IPS-NIHi7 (cell line): Measurements from ENCODE around the gene CRMP1.
"Not testable (repeated sequence)": the region's sequence is repeated elsewhere in the genome, so short reads cannot be mapped to it uniquely, and the experiment has no call there.

Experiments
- DNase-seq: peaks from one replicate; pipeline ENCODE4 v3.0.0; 2012; ENCODE audit warnings: mixed read lengths; ENCODE audit errors: extremely low spot score

CRMP1 gene

GRCh38 chr4:5822619-5823018 is 70.3 kb downstream of the CRMP1 start:
- DNase-seq: no peak

DNA sequence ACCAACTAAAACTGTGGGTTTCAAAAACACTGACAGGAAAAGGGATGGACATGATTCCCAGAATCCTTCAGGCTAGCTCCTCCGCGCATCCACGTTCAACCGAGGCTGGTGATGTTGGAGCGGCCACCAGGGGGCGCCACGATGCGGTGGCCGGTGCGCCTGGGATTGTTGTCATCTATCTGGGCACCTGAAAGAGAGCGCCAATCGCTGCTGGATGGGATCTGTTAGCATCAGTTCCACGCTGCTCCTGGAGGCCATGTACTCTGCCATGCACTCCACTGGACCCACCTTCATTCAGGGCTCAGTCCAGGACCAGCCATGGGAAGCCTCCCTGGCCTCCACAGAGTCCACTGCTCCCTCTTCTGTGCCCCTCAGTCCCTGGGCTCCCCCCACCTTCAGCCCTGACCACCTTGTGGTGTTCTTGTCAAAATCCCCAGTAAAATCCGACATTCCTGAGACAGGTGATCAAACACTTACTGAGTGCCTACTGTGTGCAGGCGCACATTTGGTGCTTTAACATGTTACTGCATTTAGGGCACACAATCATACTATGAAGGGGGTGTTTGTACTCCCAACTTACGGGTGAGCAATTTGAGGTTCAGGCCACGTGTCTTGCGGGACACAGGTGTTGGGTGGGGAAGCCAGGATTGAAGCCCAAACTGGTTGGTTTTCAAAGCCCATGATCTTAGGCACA is 71.1 kb downstream of the CRMP1 start:
- DNase-seq: peak; percentile 87

DNA sequence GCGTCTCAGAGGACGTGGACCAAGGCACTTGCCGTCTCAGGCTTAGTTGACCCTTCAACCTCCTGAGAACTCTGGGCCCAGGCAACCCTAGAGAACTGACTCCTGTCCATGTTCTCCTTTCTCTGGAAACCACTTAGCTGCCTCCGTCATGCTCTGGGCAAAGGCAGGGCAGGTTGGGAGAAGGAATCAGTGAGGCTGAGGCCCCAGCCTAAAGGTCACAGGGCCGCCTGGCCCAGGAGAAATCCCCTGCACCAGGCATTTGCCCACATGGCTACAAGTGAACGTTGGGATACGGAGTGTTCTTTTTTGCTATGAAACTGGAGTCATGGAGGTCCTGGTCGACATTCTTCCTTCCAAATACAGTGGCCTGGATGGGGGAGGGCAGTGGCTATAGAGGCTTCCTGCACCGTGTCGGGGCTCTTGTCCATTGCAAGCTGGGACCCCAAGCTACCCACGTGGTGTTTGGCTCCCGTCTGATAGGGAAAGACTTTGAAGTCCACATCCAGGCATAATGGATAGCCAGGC is 76.0 kb downstream of the CRMP1 start:
- DNase-seq: no peak

DNA sequence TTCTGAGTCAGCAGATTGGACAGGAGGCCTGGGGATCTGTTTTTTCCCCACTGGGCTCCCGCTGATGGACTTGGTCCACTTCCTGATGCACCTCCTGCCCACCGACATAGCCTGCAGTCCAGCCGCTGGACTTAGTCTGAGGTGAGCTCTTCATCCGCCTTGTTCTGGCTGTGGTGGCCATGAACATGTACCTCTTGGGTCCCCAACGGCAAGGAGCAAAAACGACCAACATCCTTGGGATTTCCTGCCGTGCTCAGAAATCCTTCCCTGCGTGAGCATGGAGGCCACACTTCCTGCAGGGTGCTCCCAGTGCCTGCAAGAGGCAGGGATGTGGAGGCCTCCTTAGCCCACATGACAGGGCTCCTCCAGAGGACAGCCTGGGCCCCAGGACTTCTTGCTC is 76.8 kb downstream of the CRMP1 start:
- no peak for DNase-seq

DNA sequence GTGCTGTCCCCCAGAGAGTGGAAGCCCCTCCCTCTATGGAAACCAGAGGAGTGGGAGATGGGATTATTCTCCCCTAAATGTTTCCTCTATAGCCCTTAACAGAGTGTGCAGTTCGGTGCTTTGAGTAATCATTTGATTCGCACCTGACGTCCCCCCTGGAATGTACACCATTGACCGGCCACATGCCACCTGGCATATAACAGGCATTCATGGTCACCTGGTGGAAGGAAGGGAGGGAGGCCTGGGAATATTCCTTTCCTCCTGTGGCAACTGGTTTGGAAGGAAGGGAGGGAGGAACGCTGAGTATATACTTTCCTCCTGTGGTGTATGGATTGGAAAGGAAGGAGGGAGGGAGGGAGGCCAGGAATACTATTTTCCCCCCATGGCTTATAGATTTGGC is 77.2 kb downstream of the CRMP1 start:
- DNase-seq: no peak

DNA sequence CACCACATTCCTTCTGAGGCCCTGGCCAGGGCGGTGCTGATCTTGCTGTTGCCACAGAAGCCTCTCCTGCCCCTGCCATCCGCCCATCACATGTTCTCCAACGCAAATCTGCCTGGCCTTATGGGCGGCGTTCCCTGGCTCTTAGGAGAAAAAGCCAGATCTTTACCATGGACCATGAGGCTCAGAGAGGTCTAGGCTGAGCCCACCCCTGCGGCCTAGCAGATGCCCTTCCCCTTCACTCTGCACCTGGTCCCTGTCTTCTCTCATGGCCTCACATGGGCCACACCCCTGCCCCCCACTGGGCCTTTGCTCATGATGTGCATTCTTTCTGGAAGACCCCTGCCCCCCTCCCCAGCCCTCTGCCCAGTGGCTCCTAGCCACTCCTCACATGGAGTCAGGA is 78.5 kb downstream of the CRMP1 start:
- DNase-seq: no peak

- no peak for DNase-seq
These were observed 79.0 kb downstream of the CRMP1 start for GRCh38 chr4:5813882-5814255.

DNA sequence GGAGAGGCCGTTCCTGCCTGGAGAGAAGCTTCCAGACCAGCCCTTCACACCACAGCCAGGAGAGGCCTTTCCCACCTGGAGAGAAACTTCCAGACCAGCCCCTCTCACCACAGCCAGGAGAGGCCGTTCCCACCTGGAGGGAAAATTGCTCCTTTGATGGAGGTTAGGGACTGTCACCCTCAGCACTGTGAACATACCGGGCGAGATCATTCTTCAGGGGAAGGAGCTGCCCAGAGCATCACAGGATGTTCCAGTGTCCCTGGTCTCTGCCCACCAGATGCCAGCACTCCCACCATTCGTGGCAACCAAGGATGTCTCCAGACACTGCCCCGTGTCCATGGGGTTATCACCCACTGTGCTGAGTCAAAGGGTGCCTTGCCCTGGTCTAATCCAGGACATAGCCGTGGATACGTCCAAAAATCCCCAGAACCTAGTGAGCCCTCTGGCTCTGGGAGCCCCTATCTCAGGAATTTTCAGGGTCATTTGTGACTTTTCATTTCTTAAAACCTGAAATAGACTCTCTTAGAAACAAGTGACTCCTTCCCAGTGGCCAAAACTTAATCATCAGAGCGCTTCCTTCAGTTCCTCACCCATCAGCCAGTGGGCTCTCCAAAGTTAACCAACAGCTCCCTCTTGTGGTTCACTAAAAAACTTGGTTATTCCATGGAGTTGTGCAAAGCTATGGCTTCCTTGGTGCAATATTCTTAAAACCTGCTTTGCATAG is 80.2 kb downstream of the CRMP1 start:
- DNase-seq: peak; percentile 82

DNA sequence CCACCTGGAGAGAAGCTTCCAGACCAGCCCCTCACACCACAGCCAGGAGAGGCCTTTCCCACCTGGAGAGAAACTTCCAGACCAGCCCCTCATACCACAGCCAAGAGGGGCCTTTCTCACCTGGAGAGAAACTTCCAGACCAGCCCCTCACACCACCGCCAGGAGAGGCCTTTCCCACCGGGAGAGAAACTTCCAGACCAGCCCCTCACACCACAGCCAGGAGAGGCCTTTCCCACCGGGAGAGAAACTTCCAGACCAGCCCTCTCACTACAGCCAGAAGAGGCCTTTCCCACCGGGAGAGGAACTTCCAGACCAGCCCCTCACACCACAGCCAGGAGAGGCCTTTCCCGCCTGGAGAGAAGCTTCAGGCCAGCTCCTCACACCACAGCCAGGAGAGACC is 80.8 kb downstream of the CRMP1 start:
- DNase-seq: not testable (repeated sequence)

- DNase-seq: no peak
These were observed 82.0 kb downstream of the CRMP1 start for GRCh38 chr4:5810770-5811430.

DNA sequence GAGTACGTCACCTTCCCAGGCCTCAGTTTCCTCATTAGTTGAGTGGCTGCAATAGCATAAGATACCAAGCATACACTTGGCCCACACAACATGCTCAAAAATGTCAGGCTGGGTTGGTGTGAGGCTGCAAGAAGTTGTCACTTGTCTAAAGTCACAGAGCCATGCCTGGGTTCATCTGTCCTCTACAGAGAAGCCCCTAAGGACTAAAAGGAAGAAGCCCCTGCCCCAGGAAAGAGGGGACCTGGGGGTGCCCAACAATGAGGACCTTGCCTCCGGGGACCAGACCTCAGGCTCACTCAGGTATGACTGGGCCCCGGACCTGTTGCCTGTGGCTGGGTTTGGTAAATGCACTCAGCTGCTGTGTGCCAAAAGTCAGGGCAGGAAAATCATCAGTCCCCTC is 82.7 kb downstream of the CRMP1 start:
- DNase-seq: no peak

DNA sequence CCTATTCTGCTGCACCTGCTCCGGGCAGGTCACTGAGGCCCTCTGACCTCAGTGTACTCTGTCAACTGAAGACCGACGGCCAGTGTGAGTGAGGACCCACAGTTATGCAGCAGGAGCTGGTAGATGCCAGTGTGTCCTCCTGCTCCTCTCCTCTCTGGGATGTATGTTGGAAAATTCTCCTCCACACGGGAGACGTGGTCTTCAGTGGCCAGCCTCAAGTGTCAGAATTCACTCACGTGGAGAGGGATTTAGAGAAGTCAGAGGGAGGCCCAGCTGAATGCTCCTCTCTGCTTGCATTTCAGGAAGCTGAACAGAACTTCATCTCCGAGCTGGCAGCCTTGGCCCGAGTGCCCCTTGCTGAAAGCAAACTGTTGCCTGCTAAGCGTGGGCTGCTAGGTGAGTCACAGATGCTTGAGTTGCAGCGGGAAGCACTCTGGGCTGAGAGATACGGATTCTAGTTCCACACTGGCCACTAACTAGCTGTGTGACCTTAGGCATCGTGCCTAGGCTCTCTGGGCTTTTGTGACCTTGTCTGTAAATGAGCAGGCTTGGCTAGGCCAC is 83.6 kb downstream of the CRMP1 start:
- DNase-seq: no peak

GRCh38 chr4:5808081-5808741 is 84.7 kb downstream of the CRMP1 start:
- no peak for DNase-seq

DNA sequence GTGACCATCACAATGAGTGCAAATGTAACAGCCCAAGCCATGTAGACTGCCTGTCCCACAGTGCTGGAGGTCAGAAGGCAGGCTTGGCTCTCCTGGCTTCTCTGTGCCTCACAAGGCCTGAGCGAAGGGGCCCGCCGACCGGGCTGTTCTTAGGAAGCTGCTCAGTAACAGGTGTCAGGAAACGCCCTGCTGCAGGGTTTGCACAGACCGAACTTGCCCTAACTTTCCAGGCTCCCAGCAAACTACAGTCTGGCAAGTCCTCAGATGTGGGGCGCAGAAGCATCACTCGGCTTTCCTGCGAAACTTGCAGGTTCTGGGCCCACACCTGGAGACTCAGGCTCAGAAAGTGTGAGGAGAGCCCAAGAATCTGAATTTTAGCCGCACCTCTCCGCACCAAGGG is 87.6 kb downstream of the CRMP1 start:
- no peak for DNase-seq

GRCh38 chr4:5804656-5805055 is 88.2 kb downstream of the CRMP1 start:
- DNase-seq: peak; percentile 49

DNA sequence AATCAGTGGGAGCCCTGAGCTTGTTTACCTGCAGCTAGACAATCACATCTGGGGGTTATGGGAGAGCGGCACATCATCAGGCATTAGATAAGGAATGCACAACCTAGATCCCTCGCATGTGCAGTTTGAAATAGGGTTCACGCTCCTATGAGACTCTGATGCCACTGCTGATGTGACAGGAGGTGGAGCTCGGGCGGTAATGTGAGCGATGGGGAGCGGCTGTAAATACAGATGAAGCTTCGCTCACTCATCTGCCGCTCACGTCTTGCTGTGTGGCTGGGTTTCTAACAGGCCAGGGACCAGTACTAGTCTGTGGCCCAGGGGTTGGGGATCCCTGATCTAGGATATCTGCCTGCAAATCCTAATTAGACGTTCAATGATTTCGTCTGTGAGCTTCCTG is 90.3 kb downstream of the CRMP1 start:
- no peak for DNase-seq

GRCh38 chr4:5801696-5802095 is 91.2 kb downstream of the CRMP1 start:
- no peak for DNase-seq

DNA sequence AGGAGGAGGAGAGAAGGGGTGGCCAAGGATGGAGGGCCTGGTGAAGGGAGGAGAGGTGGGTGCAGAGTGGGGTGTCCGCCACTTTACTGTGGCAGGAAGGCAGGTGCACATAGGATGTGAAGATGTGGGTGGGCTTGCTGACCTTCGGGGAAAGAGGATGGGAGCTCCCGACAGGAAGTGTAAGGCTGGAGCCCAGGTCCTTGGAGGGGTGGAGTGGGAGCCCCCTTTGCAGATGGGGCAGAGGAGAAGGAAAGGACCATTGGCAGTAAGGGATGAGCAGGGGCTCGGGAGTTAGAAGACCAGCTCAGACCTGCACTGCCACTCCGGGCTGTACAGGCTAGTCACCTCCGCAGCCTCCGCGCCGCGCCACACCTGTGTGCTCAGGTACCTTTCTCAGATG is 92.4 kb downstream of the CRMP1 start:
- no peak for DNase-seq

- DNase-seq: no peak
These were observed 93.5 kb downstream of the CRMP1 start for GRCh38 chr4:5799406-5799805.

- no peak for DNase-seq
These were observed 93.9 kb downstream of the CRMP1 start for GRCh38 chr4:5798946-5799345.

GRCh38 chr4:5798462-5798861 is 94.4 kb downstream of the CRMP1 start:
- DNase-seq: no peak

DNA sequence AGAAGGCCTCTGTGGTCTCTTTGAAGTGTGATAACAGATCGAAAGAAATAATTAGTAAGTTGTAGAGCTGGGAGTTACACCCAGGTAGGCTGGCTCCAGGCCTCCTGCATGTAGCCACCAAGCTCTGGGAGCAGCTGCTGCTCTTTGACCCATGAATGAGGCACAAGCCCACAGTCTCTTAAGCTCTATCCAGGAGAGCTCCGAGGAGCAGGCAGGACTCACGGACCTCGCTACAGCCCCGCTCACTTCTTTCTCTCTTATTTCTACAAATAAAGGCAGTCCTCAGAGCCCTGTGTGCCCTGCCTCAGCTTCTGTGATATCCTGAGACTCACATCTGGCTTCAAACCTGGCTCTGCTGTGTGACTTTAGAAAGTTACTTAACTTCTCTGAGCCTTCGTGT is 95.0 kb downstream of the CRMP1 start:
- DNase-seq: no peak
